HepG2 (cell line): ENCODE data around the gene NUP133. TPM values are rescaled to one million over a fixed set of nuclear protein-coding genes. Genes with fewer than 3 reads are reported as not detected.
A peak's percentile ranks its signal among the peaks of the same experiment; 100 is the strongest.

Experiments used
- ARNTL ChIP-seq: sonication (generic); formaldehyde crosslinking; IDR thresholded peaks from 2 replicates; pipeline ENCODE4 v1.4.0; 2020; ENCODE audit warnings: mild to moderate bottlenecking, missing genetic modification reagents
- CENPX ChIP-seq: sonication (generic); formaldehyde crosslinking; IDR thresholded peaks from 2 replicates; pipeline ENCODE4 v1.9.0; 2021; ENCODE audit warnings: mild to moderate bottlenecking, missing genetic modification reagents, moderate library complexity
- DBP ChIP-seq: sonication (generic); formaldehyde crosslinking; IDR thresholded peaks from 2 replicates; pipeline ENCODE4 v1.4.0; 2020; ENCODE audit warnings: missing genetic modification reagents; ENCODE audit errors: not compliant biosample characterization
- DMAP1 ChIP-seq: IDR thresholded peaks from 2 replicates; pipeline ENCODE4 v1.6.1; 2016
- FOXJ3 ChIP-seq: sonication (generic); formaldehyde crosslinking; IDR thresholded peaks from 2 replicates; pipeline ENCODE4 v1.4.0; 2020; ENCODE audit warnings: missing genetic modification reagents, mild to moderate bottlenecking, borderline replicate concordance
- MED8 ChIP-seq: sonication (generic); formaldehyde crosslinking; IDR thresholded peaks from 2 replicates; pipeline ENCODE4 v1.8.1; 2023; ENCODE audit warnings: mild to moderate bottlenecking, missing genetic modification reagents; ENCODE audit not compliant: insufficient replicate concordance
- RFX5 ChIP-seq: IDR thresholded peaks from 2 replicates; pipeline ENCODE4 v1.6.1; 2011; ENCODE audit warnings: low read depth, low read length, improper control_type of control experiment
- SIN3B ChIP-seq: fragments of 150-350 bp; IDR thresholded peaks from 2 replicates; pipeline ENCODE4 v1.6.1; 2014; ENCODE audit warnings: low read length
- SMAD1 ChIP-seq: sonication (generic); formaldehyde crosslinking; IDR thresholded peaks from 2 replicates; pipeline ENCODE4 v1.4.0; 2020; ENCODE audit warnings: missing genetic modification reagents, low read depth, mild to moderate bottlenecking, borderline replicate concordance
- SPEN ChIP-seq: sonication (generic); formaldehyde crosslinking; IDR thresholded peaks from 2 replicates; pipeline ENCODE4 v1.5.1; 2020; ENCODE audit warnings: low read depth, mild to moderate bottlenecking, missing genetic modification reagents
- SSRP1 ChIP-seq: IDR thresholded peaks from 2 replicates; pipeline ENCODE4 v1.6.1; 2016; ENCODE audit warnings: control low read depth
- TRIM22 ChIP-seq: fragments of 450-650 bp; IDR thresholded peaks from 2 replicates; pipeline ENCODE4 v1.6.1; 2017
- ZFP82 ChIP-seq: sonication (generic); formaldehyde crosslinking; IDR thresholded peaks from 2 replicates; pipeline ENCODE4 v1.5.1; 2020; ENCODE audit warnings: mild to moderate bottlenecking, missing genetic modification reagents, borderline replicate concordance
- ZMAT3 ChIP-seq: sonication (generic); formaldehyde crosslinking; conservative IDR thresholded peaks from 2 replicates; pipeline ENCODE4 v1.7.0; 2021; ENCODE audit warnings: missing genetic modification reagents
- ZMYM2 ChIP-seq: sonication (generic); formaldehyde crosslinking; IDR thresholded peaks from 2 replicates; pipeline ENCODE4 v1.8.0; 2022; ENCODE audit warnings: mild to moderate bottlenecking, missing genetic modification reagents
- ZNF256 ChIP-seq: sonication (generic); formaldehyde crosslinking; conservative IDR thresholded peaks from 2 replicates; pipeline ENCODE4 v1.4.0; 2020; ENCODE audit warnings: missing genetic modification reagents
- ZNF547 ChIP-seq: sonication (generic); formaldehyde crosslinking; IDR thresholded peaks from 2 replicates; pipeline ENCODE4 v1.5.1; 2020; ENCODE audit warnings: mild to moderate bottlenecking, missing genetic modification reagents
- ZNF720 ChIP-seq: sonication (generic); formaldehyde crosslinking; IDR thresholded peaks from 2 replicates; pipeline ENCODE4 v1.4.0; 2020; ENCODE audit warnings: missing genetic modification reagents
- polyA plus RNA-seq, 8 experiments: library from polyadenylated mRNA; depleted of rRNA in 3 of 8; stranded (reverse) in 7 of 8; unstranded in 1 of 8; fragments of >200 nt; fragmentation: Illumina TruSeq in 4 of 8; extraction: Trizol in 4 of 8; gene quantifications; 2 replicates each; pipeline versions ENCODE4 v1.2.1 to v1.2.3, GENCODE V29; 2011 to 2016; ENCODE audit warnings: low read depth in 4 of 8, missing spikeins in 1 of 8, mixed read lengths in 1 of 8; ENCODE audit not compliant: insufficient read depth in 1 of 8
- total RNA-seq, 5 experiments: library from RNA; depleted of rRNA; stranded (reverse); fragments of >200 nt; fragmentation: Illumina TruSeq; extraction: Trizol; gene quantifications; 2 replicates each; pipeline ENCODE4 v1.2.3, GENCODE V29; 2016; ENCODE audit warnings: low read depth in 1 of 5
- TF ChIP-seq, protein P1 (sequence below): sonication (generic); formaldehyde crosslinking; IDR thresholded peaks from 2 replicates; pipeline ENCODE4 v1.5.1; 2020; ENCODE audit warnings: missing genetic modification reagents, mild to moderate bottlenecking, borderline replicate concordance
- TF ChIP-seq, protein P2 (sequence below), 2 experiments: sonication (generic) in 1 of 2; formaldehyde crosslinking in 1 of 2; IDR thresholded peaks; 2 replicates each; pipeline versions ENCODE4 v1.4.0 to v1.6.1; 2016 to 2020; ENCODE audit warnings: borderline replicate concordance in 1 of 2, low read depth in 1 of 2, mild to moderate bottlenecking in 1 of 2, missing genetic modification reagents in 1 of 2

Gene NUP133
- total and polyA plus RNA-seq, 2 of the 13 experiments (the other 11 are each of a cell fraction or from before 2014, with no cell fraction given): 17.7 to 45.6 TPM

- TF ChIP-seq, protein P1, sequence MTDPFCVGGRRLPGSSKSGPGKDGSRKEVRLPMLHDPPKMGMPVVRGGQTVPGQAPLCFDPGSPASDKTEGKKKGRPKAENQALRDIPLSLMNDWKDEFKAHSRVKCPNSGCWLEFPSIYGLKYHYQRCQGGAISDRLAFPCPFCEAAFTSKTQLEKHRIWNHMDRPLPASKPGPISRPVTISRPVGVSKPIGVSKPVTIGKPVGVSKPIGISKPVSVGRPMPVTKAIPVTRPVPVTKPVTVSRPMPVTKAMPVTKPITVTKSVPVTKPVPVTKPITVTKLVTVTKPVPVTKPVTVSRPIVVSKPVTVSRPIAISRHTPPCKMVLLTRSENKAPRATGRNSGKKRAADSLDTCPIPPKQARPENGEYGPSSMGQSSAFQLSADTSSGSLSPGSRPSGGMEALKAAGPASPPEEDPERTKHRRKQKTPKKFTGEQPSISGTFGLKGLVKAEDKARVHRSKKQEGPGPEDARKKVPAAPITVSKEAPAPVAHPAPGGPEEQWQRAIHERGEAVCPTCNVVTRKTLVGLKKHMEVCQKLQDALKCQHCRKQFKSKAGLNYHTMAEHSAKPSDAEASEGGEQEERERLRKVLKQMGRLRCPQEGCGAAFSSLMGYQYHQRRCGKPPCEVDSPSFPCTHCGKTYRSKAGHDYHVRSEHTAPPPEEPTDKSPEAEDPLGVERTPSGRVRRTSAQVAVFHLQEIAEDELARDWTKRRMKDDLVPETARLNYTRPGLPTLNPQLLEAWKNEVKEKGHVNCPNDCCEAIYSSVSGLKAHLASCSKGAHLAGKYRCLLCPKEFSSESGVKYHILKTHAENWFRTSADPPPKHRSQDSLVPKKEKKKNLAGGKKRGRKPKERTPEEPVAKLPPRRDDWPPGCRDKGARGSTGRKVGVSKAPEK (CRISPR knock-in tag): peak; percentile 53; the same call in 1 of the 2 replicates
- TF ChIP-seq SIN3B: peak; percentile 85
- TF ChIP-seq FOXJ3 (CRISPR knock-in tag): peak; percentile 45; the same call in 1 of the 2 replicates
- TF ChIP-seq ARNTL (CRISPR knock-in tag): no peak
- no peak for TF ChIP-seq ZNF720
- TF ChIP-seq ZNF256: no peak
- TF ChIP-seq TRIM22: no peak
- no peak for TF ChIP-seq ZNF547
- peak; percentile 84 for TF ChIP-seq RFX5
- no peak for TF ChIP-seq ZMYM2 (CRISPR knock-in tag)
- TF ChIP-seq DBP (CRISPR knock-in tag): peak; percentile 33
- TF ChIP-seq SMAD1 (CRISPR knock-in tag): peak; percentile 64; the same call in 1 of the 2 replicates
- TF ChIP-seq DMAP1 (CRISPR knock-in tag): peak; percentile 91
- peak; percentile 95 for TF ChIP-seq SPEN (CRISPR knock-in tag)
- TF ChIP-seq SSRP1 (CRISPR knock-in tag): no peak
- TF ChIP-seq MED8 (CRISPR knock-in tag): peak; percentile 54
- TF ChIP-seq, protein P2, sequence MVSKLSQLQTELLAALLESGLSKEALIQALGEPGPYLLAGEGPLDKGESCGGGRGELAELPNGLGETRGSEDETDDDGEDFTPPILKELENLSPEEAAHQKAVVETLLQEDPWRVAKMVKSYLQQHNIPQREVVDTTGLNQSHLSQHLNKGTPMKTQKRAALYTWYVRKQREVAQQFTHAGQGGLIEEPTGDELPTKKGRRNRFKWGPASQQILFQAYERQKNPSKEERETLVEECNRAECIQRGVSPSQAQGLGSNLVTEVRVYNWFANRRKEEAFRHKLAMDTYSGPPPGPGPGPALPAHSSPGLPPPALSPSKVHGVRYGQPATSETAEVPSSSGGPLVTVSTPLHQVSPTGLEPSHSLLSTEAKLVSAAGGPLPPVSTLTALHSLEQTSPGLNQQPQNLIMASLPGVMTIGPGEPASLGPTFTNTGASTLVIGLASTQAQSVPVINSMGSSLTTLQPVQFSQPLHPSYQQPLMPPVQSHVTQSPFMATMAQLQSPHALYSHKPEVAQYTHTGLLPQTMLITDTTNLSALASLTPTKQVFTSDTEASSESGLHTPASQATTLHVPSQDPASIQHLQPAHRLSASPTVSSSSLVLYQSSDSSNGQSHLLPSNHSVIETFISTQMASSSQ (IDR thresholded peaks at IDR 0.05; ENCODE audit: low read depth): no peak
- TF ChIP-seq, protein P2 (CRISPR knock-in tag; IDR thresholded peaks at IDR 0.05; ENCODE audit: borderline replicate concordance): peak; percentile 38; the same call in 1 of the 2 replicates
- TF ChIP-seq ZMAT3: peak; percentile 77; the same call in 1 of the 2 replicates
- no peak for TF ChIP-seq ZFP82 (CRISPR knock-in tag)
- TF ChIP-seq CENPX (CRISPR knock-in tag): no peak
These were observed at the start of gene NUP133 (continued) for GRCh38 chr1:229507951-229508822.
